ENCODE measurements around the gene EPB42.

EPB42 gene

GRCh38 chr15:43220991-43221403 is at the start of gene EPB42:
EPB42 (minus strand) TSS chr15:43221018; CDS start chr15:43220825, 193 bp downstream.
- Histone ChIP-seq H3K79me2 (ENCODE audit: insufficient read depth, low read length) (no peaks in the 10 kb centered on the region), H2AFZ (ENCODE audit: low read length) (no peak within 1 kb of the TSS), H4K20me1 (ENCODE audit: insufficient read depth, low read length) (no peaks in the 10 kb centered on the region), H3K9me3 (ENCODE audit: low read length) (no peaks in the 10 kb centered on the region), H3K4me3 (ENCODE audit: low read depth, low read length, poor library complexity, severe bottlenecking) (no peak within 1 kb of the TSS), H3K9me2 (ENCODE audit: low read depth, low read length) (no peaks in the 10 kb centered on the region), H3K4me2 (ENCODE audit: low read length) (no peak within 1 kb of the TSS), H3K9ac (ENCODE audit: low read length) (no peak within 1 kb of the TSS), H3K27ac (ENCODE audit: low read depth, low read length, poor library complexity, severe bottlenecking) (no peak within 1 kb of the TSS), H3F3A (ENCODE audit: insufficient read depth, low read length) (no peaks in the 10 kb centered on the region), H3K36me3 (ENCODE audit: insufficient read depth, low read length) (no peaks in the 10 kb centered on the region), H3K4me1 (ENCODE audit: insufficient read depth, low read length, severe bottlenecking) (no peaks in the 10 kb centered on the region), H3K27me3 (ENCODE audit: insufficient read depth, low read length) (no peaks in the 10 kb centered on the region; the same call in 1 of the 2 replicates)
- no peak for TF ChIP-seq EZH2 (IDR thresholded peaks at IDR 0.05; ENCODE audit: borderline replicate concordance, low read length)
- TF ChIP-seq CTCF (IDR thresholded peaks at IDR 0.05; ENCODE audit: low read length) = no peak

GRCh38 chr15:43270113-43270665 is 49.4 kb upstream of the EPB42 start:
- H3K9ac ChIP-seq (ENCODE audit: low read length) = no peak overlapping the region
- no peaks in the 10 kb centered on the region; the same call in 1 of the 2 replicates for H3K36me3 ChIP-seq (ENCODE audit: insufficient read depth, low read length)
- H3K4me2 ChIP-seq (ENCODE audit: low read length) = no peak overlapping the region
- H3K9me2 ChIP-seq (ENCODE audit: low read depth, low read length) = no peaks in the 10 kb centered on the region
- no peaks in the 10 kb centered on the region for H3K4me1 ChIP-seq (ENCODE audit: insufficient read depth, low read length, severe bottlenecking)
- H3K79me2 ChIP-seq (ENCODE audit: insufficient read depth, low read length) = no peaks in the 10 kb centered on the region
- no peaks in the 10 kb centered on the region; the same call in 1 of the 2 replicates for H3K27me3 ChIP-seq (ENCODE audit: insufficient read depth, low read length)
- no peaks in the 10 kb centered on the region for H4K20me1 ChIP-seq (ENCODE audit: insufficient read depth, low read length)
- no peak overlapping the region for H3K4me3 ChIP-seq (ENCODE audit: low read depth, low read length, poor library complexity, severe bottlenecking)
- H3F3A ChIP-seq (ENCODE audit: insufficient read depth, low read length) = no peaks in the 10 kb centered on the region
- H3K27ac ChIP-seq (ENCODE audit: low read depth, low read length, poor library complexity, severe bottlenecking) = no peak overlapping the region
- TF ChIP-seq EZH2 (IDR thresholded peaks at IDR 0.05; ENCODE audit: borderline replicate concordance, low read length) (no peak), CTCF (IDR thresholded peaks at IDR 0.05; ENCODE audit: low read length) (no peak)
- no peak overlapping the region for H2AFZ ChIP-seq (ENCODE audit: low read length)
- H3K9me3 ChIP-seq (ENCODE audit: low read length) = no peaks in the 10 kb centered on the region

- H3K27me3 ChIP-seq (ENCODE audit: insufficient read depth, low read length) = no peaks in the 10 kb centered on the region; the same call in 1 of the 2 replicates
- no peaks in the 10 kb centered on the region; the same call in 1 of the 2 replicates for H3K36me3 ChIP-seq (ENCODE audit: insufficient read depth, low read length)
- no peak overlapping the region for H3K27ac ChIP-seq (ENCODE audit: low read depth, low read length, poor library complexity, severe bottlenecking)
- H3K4me3 ChIP-seq (ENCODE audit: low read depth, low read length, poor library complexity, severe bottlenecking) = no peak overlapping the region
- no peak overlapping the region for H3K4me2 ChIP-seq (ENCODE audit: low read length)
- H3K4me1 ChIP-seq (ENCODE audit: insufficient read depth, low read length, severe bottlenecking) = no peaks in the 10 kb centered on the region
- no peaks in the 10 kb centered on the region for H3K9me3 ChIP-seq (ENCODE audit: low read length)
- H3F3A ChIP-seq (ENCODE audit: insufficient read depth, low read length) = no peaks in the 10 kb centered on the region
- no peak overlapping the region for H3K9ac ChIP-seq (ENCODE audit: low read length)
- H3K79me2 ChIP-seq (ENCODE audit: insufficient read depth, low read length) = no peaks in the 10 kb centered on the region
- TF ChIP-seq CTCF (IDR thresholded peaks at IDR 0.05; ENCODE audit: low read length) (no peak), EZH2 (IDR thresholded peaks at IDR 0.05; ENCODE audit: borderline replicate concordance, low read length) (no peak)
- H3K9me2 ChIP-seq (ENCODE audit: low read depth, low read length) = no peaks in the 10 kb centered on the region
- H4K20me1 ChIP-seq (ENCODE audit: insufficient read depth, low read length) = no peaks in the 10 kb centered on the region
- no peak overlapping the region for H2AFZ ChIP-seq (ENCODE audit: low read length)
These were observed 47.6 kb upstream of the EPB42 start for GRCh38 chr15:43268111-43269105.
